Uterus (tissue), 4 donors: Measurements from ENCODE around the gene CLPTM1L. TPM values are rescaled to one million over a fixed set of nuclear protein-coding genes. Genes with fewer than 3 reads are reported as not detected.

ENCODE experiments used
- DNase-seq, 2 donors: peaks; one replicate each; pipeline ENCODE4 v3.0.0-alpha.2; 2019 to 2020
- H3K27ac ChIP-seq, 2 donors: fragments of 200-600 bp; sonication (generic); 1 replicate in 1 of 2; 2 replicates in 1 of 2; pipeline ENCODE4 v1.5.1; 2016 to 2018
- H3K27me3 ChIP-seq, 2 donors: fragments of 200-600 bp; sonication (generic); one replicate each; pipeline ENCODE4 v1.5.1; 2018 to 2019; ENCODE audit warnings: control low read depth in 1 of 2
- H3K36me3 ChIP-seq, 2 donors: fragments of 200-600 bp; sonication (generic); one replicate each; pipeline ENCODE4 v1.5.1; 2019; ENCODE audit warnings: control low read depth in 1 of 2
- H3K4me1 ChIP-seq, 2 donors: fragments of 200-600 bp; sonication (generic); one replicate each; pipeline ENCODE4 v1.5.1; 2018 to 2019; ENCODE audit warnings: control low read depth in 1 of 2
- H3K4me3 ChIP-seq, 2 donors: fragments of 200-600 bp; sonication (generic); 1 replicate in 1 of 2; 2 replicates in 1 of 2; pipeline ENCODE4 v1.5.1; 2018 to 2019; ENCODE audit warnings: mild to moderate bottlenecking in 1 of 2
- H3K9me3 ChIP-seq, 2 donors: fragments of 200-600 bp; sonication (generic); one replicate each; pipeline ENCODE4 v1.5.1; 2019; ENCODE audit warnings: control low read depth in 1 of 2
- CTCF ChIP-seq, 4 experiments: fragments of 200-600 bp in 2 of 4; fragments of 450-650 bp in 2 of 4; sonication (generic) in 2 of 4; IDR thresholded peaks; one replicate each; pipeline ENCODE4 v1.5.1; 2016 to 2019; ENCODE audit warnings: antibody characterized with exemption in 4 of 4, mild to moderate bottlenecking in 2 of 4, moderate library complexity in 1 of 4
- POLR2A ChIP-seq, 2 donors: fragments of 450-650 bp; IDR thresholded peaks; one replicate each; pipeline ENCODE4 v1.6.1; 2016; ENCODE audit warnings: antibody characterized with exemption in 2 of 2, mild to moderate bottlenecking in 1 of 2, moderate library complexity in 1 of 2
- intact Hi-C: fragments of 100-400 bp; cut with DNase I; formaldehyde crosslinking; loops from one replicate; pipeline ENCODE4 v1.15.1; 2023; ENCODE audit warnings: low total_unique reads
- total RNA-seq, 4 donors: library from RNA; depleted of rRNA in 3 of 4; stranded (reverse); fragments of >200 nt in 3 of 4; gene quantifications; one replicate each; pipeline versions ENCODE4 v1.1.0 to v1.2.4, GENCODE V29; 2014 to 2023
- donor health status: DM: yes; HTN: yes; CAD: no.

The CLPTM1L gene
- total RNA-seq, 4 donors from 2014 or later: 63.2 to 74.3 (median 71.1) TPM

GRCh38 chr5:1297243-1297642 lies 47.7 kb downstream of the CLPTM1L start:
- no peak for TF ChIP-seq CTCF (IDR thresholded peaks at IDR 0.05)
- TF ChIP-seq POLR2A (IDR thresholded peaks at IDR 0.05): no peak
- no peaks in the 10 kb centered on the region for H3K27me3 ChIP-seq
- intact Hi-C loops: no loop called here
- no peaks in the 10 kb centered on the region for H3K36me3 ChIP-seq
- no peak for DNase-seq
- no peak overlapping the region for H3K4me3 ChIP-seq
- H3K9me3 ChIP-seq: no peaks in the 10 kb centered on the region
- no peak overlapping the region for H3K27ac ChIP-seq
- H3K4me1 ChIP-seq: peaks cover 0 to 5% of the 10 kb centered on the region in 2 donors

- no peak overlapping the region for H3K27ac ChIP-seq
- DNase-seq: no peak
- H3K9me3 ChIP-seq: no peaks in the 10 kb centered on the region
- intact Hi-C loops: no loop called here
- H3K4me3 ChIP-seq: no peak overlapping the region
- TF ChIP-seq POLR2A (IDR thresholded peaks at IDR 0.05) (no peak), CTCF (IDR thresholded peaks at IDR 0.05) (no peak)
- H3K27me3 ChIP-seq: no peaks in the 10 kb centered on the region
- peaks cover 0 to 5% of the 10 kb centered on the region in 2 donors for H3K4me1 ChIP-seq
- H3K36me3 ChIP-seq: no peaks in the 10 kb centered on the region
These were observed 49.3 kb downstream of the CLPTM1L start for GRCh38 chr5:1295650-1296037.

GRCh38 chr5:1294835-1295649 lies 49.9 kb downstream of the CLPTM1L start, which contains the start of gene TERT:
TSS of gene TERT (minus strand) at chr5:1295068. CDS start at chr5:1294989, 79 bp downstream.
- Histone ChIP-seq H3K9me3 (no peaks in the 10 kb centered on the region), H3K27me3 (no peaks in the 10 kb centered on the region), H3K36me3 (no peaks in the 10 kb centered on the region), H3K4me3 (no peak within 1 kb of the TSS), H3K27ac (no peak within 1 kb of the TSS), H3K4me1 (peaks cover 0 to 5% of the 10 kb centered on the region in 2 donors)
- intact Hi-C loops: no loop called here
- TF ChIP-seq POLR2A (IDR thresholded peaks at IDR 0.05) (no peak), CTCF (IDR thresholded peaks at IDR 0.05) (no peak)
- DNase-seq: no peak

- peaks cover 0 to 5% of the 10 kb centered on the region in 2 donors for H3K4me1 ChIP-seq
- H3K36me3 ChIP-seq: no peaks in the 10 kb centered on the region
- intact Hi-C loops: no loop called here
- DNase-seq: no peak
- H3K4me3 ChIP-seq: no peak overlapping the region
- TF ChIP-seq CTCF (IDR thresholded peaks at IDR 0.05): no peak
- no peak for TF ChIP-seq POLR2A (IDR thresholded peaks at IDR 0.05)
- H3K27me3 ChIP-seq: no peaks in the 10 kb centered on the region
- H3K9me3 ChIP-seq: no peaks in the 10 kb centered on the region
- no peak overlapping the region for H3K27ac ChIP-seq
These were observed 50.6 kb downstream of the CLPTM1L start for GRCh38 chr5:1294206-1294834.
